H1 (cell line): ENCODE data around the gene DPYD. TPM values are rescaled to one million over a fixed set of nuclear protein-coding genes. Genes with fewer than 3 reads are reported as not detected.

Experiments
- CHD7 ChIP-seq: fragments of 300-600 bp; sonication (generic); IDR thresholded peaks from 2 replicates; pipeline ENCODE4 v1.7.1; 2012; ENCODE audit warnings: low read length, moderate library complexity, mild to moderate bottlenecking, inconsistent platforms; ENCODE audit not compliant: insufficient replicate concordance
- CREB1 ChIP-seq: IDR thresholded peaks from 2 replicates; pipeline ENCODE4 v1.6.1; 2012; ENCODE audit warnings: inconsistent platforms
- JUN ChIP-seq: IDR thresholded peaks from 2 replicates; pipeline ENCODE4 v1.6.1; 2011; ENCODE audit warnings: low read depth, mild to moderate bottlenecking, improper control_type of control experiment, low read length
- JUND ChIP-seq: IDR thresholded peaks from 2 replicates; pipeline ENCODE4 v1.6.1; 2011; ENCODE audit warnings: mild to moderate bottlenecking, improper control_type of control experiment, low read length
- NRF1 ChIP-seq: IDR thresholded peaks from 2 replicates; pipeline ENCODE4 v1.6.1; 2011; ENCODE audit warnings: mild to moderate bottlenecking, low read depth, low read length, improper control_type of control experiment
- POLR2A ChIP-seq, 2 experiments: IDR thresholded peaks; 1 replicate in 1 of 2; 2 replicates in 1 of 2; pipeline ENCODE4 v1.6.1; 2011; ENCODE audit warnings: low read depth in 2 of 2, low read length in 2 of 2, mild to moderate bottlenecking in 2 of 2; ENCODE audit errors: control extremely low read depth in 1 of 2
- SP1 ChIP-seq: IDR thresholded peaks from 2 replicates; pipeline ENCODE4 v1.6.1; 2011; ENCODE audit warnings: low read depth, low read length
- polyA plus RNA-seq, 7 experiments: library from polyadenylated mRNA; depleted of rRNA in 3 of 7; stranded (reverse) in 5 of 7; unstranded in 2 of 7; fragments of >200 nt in 5 of 7; fragments of 200-250 nt in 2 of 7; gene quantifications; 1 replicate in 5 of 7; 2 replicates in 1 of 7; 4 replicates in 1 of 7; pipeline versions ENCODE4 v1.2.1 to v1.2.3, GENCODE V29; 2011 to 2013; ENCODE audit warnings: missing spikeins in 2 of 7, mixed read lengths in 2 of 7
- total RNA-seq: library from RNA; stranded (reverse); fragmentation: NEBNext Ultra II Directional; extraction: Animal tissue kit (Norgen Biotek cat#: 25700); gene quantifications from 2 replicates; pipeline ENCODE4 v1.2.1, GENCODE V29; 2021
- TF ChIP-seq, protein P1 (sequence below): IDR thresholded peaks from 2 replicates; pipeline ENCODE4 v1.6.1; 2012; ENCODE audit warnings: inconsistent platforms

The DPYD gene
- total and polyA plus RNA-seq, 2 of the 8 experiments (the other 6 are each of a cell fraction or from before 2014, with no cell fraction given) = 0.29 to 0.73 TPM

GRCh38 chr1:97802011-97802410 is 118.8 kb downstream of the DPYD start (continued):
- TF ChIP-seq CHD7 (no peak), CREB1 (no peak), JUN (no peak), NRF1 (no peak), JUND (no peak), SP1 (no peak), POLR2A (IDR thresholded peaks at IDR 0.05; ENCODE audit: control extremely low read depth in 1 of 2, low read depth in 2 of 2, low read length in 2 of 2) (no peak)
- TF ChIP-seq, protein P1, sequence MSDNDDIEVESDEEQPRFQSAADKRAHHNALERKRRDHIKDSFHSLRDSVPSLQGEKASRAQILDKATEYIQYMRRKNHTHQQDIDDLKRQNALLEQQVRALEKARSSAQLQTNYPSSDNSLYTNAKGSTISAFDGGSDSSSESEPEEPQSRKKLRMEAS = no peak
- TF ChIP-seq, all 59 proteins: peak for 0
